PC-3 (cell line): ENCODE measurements around the gene GLS. TPM values are rescaled to one million over a fixed set of nuclear protein-coding genes. Genes with fewer than 3 reads are reported as not detected.

ENCODE experiments used
- ATAC-seq: fragments of 200-7000 bp; cut with Tn5 transposase; 2 replicates; pipeline ENCODE4 v1.9.1; 2020; ENCODE audit warnings: mild to moderate bottlenecking, moderate library complexity
- BruUV-seq: library from RNA; stranded (reverse); fragments of 400-500 nt; replicated peaks from 2 replicates; lab custom pipeline; 2021; lab: Mats Ljungman, UMichigan
- CTCF ChIA-PET: fragments of 300-600 bp; sonication (Branson Sonifier 250); formaldehyde crosslinking; loops from one replicate; lab custom pipeline; 2022; ENCODE audit warnings: antibody characterized with exemption; lab: Charles Lee
- POLR2A ChIA-PET: fragments of 300-600 bp; sonication (Branson Sonifier 250); formaldehyde crosslinking; loops from one replicate; lab custom pipeline; 2022; ENCODE audit warnings: antibody characterized with exemption; ENCODE audit not compliant: unreplicated experiment; lab: Charles Lee
- DNase-seq: peaks from one replicate; pipeline ENCODE4 v3.0.0-alpha.2; 2015
- H2AFZ ChIP-seq: fragments of 300-600 bp; sonication (generic); 2 replicates; pipeline ENCODE4 v1.6.0; 2016; ENCODE audit warnings: antibody characterized with exemption, low read length
- H3F3A ChIP-seq: fragments of 300-600 bp; sonication (generic); one replicate; pipeline ENCODE4 v1.6.0; 2017; ENCODE audit warnings: antibody characterized with exemption, low read length, control low read depth, mild to moderate bottlenecking; ENCODE audit not compliant: unreplicated experiment
- H3K27ac ChIP-seq: fragments of 300-600 bp; sonication (generic); 2 replicates; pipeline ENCODE4 v1.5.1; 2016; ENCODE audit warnings: mild to moderate bottlenecking, low read length
- H3K27me3 ChIP-seq: fragments of 300-600 bp; sonication (generic); 2 replicates; pipeline ENCODE4 v1.6.1; 2016; ENCODE audit warnings: low read length, mixed read lengths
- H3K36me3 ChIP-seq: fragments of 300-600 bp; sonication (generic); 2 replicates; pipeline ENCODE4 v1.6.1; 2016; ENCODE audit warnings: low read depth, mixed run types, low read length, mixed read lengths
- H3K4me1 ChIP-seq: fragments of 300-600 bp; sonication (generic); 2 replicates; pipeline ENCODE4 v1.5.1; 2016; ENCODE audit warnings: low read length; ENCODE audit not compliant: insufficient read depth
- H3K4me2 ChIP-seq: fragments of 300-600 bp; sonication (generic); 2 replicates; pipeline ENCODE4 v1.6.0; 2016; ENCODE audit warnings: low read length
- H3K4me3 ChIP-seq: fragments of 300-600 bp; sonication (generic); 2 replicates; pipeline ENCODE4 v1.5.1; 2016; ENCODE audit warnings: mild to moderate bottlenecking, low read length, mixed read lengths
- H3K79me2 ChIP-seq: fragments of 300-600 bp; sonication (generic); 2 replicates; pipeline ENCODE4 v1.6.1; 2017; ENCODE audit warnings: low read length, mixed read lengths
- H3K9ac ChIP-seq: fragments of 300-600 bp; sonication (generic); 2 replicates; pipeline ENCODE4 v1.6.0; 2016; ENCODE audit warnings: mild to moderate bottlenecking, low read length
- H3K9me2 ChIP-seq: fragments of 300-600 bp; sonication (generic); replicated peaks from 2 replicates; pipeline ENCODE4 v1.6.1; 2016; ENCODE audit warnings: mixed run types, low read length, mixed read lengths
- H3K9me3 ChIP-seq: fragments of 300-600 bp; sonication (generic); 2 replicates; pipeline ENCODE4 v1.6.1; 2016; ENCODE audit warnings: low read length, mixed read lengths
- H4K20me1 ChIP-seq: fragments of 300-600 bp; sonication (generic); 2 replicates; pipeline ENCODE4 v1.6.1; 2016; ENCODE audit warnings: low read length, mixed read lengths
- CTCF ChIP-seq: fragments of 300-600 bp; sonication (generic); conservative IDR thresholded peaks from 2 replicates; pipeline ENCODE4 v1.5.1; 2017; ENCODE audit warnings: antibody characterized with exemption, low read depth, mild to moderate bottlenecking, low read length
- EZH2 ChIP-seq: fragments of 300-600 bp; sonication (generic); IDR thresholded peaks from one replicate; pipeline ENCODE4 v1.6.1; 2017; ENCODE audit warnings: antibody characterized with exemption, mild to moderate bottlenecking, low read length; ENCODE audit not compliant: unreplicated experiment
- EZH2phosphoT487 ChIP-seq: fragments of 300-600 bp; sonication (generic); IDR thresholded peaks from 2 replicates; pipeline ENCODE4 v1.6.1; 2018; ENCODE audit warnings: mild to moderate bottlenecking, antibody characterized with exemption, low read length, borderline replicate concordance
- intact Hi-C: fragments of 100-400 bp; cut with micrococcal nuclease; formaldehyde crosslinking; loops from 2 replicates; pipeline ENCODE4 v1.9.0; 2023
- total RNA-seq: library from RNA; depleted of rRNA; stranded (reverse); fragments of >200 nt; gene quantifications from 2 replicates; pipeline ENCODE4 v1.2.3, GENCODE V29; 2014

GLS gene
- total RNA-seq, 1 experiment from 2014 or later, result 67.4 TPM

GRCh38 chr2:190908532-190908931 lies 27.9 kb downstream of the GLS start:
- no peak for TF ChIP-seq CTCF
- no peak for TF ChIP-seq EZH2phosphoT487
- no peak for TF ChIP-seq EZH2
- no peaks in the 10 kb centered on the region for H3K9me2 ChIP-seq
- 0 out of 2 replicates have a peak, but pooled peaks cover 6% of the 10 kb centered on the region for H3K79me2 ChIP-seq
- intact Hi-C loops, result no loop called here
- H3K9me3 ChIP-seq, result no peaks in the 10 kb centered on the region
- ChIA-PET POLR2A (no interaction called here), CTCF (no interaction called here)
- H3K36me3 ChIP-seq, result peaks cover 51% of the 10 kb centered on the region
- ATAC-seq (no peak), DNase-seq (no peak)
- no peaks in the 10 kb centered on the region for H4K20me1 ChIP-seq
- peaks cover 19% of the 10 kb centered on the region for H3K4me1 ChIP-seq
- H3K4me2 ChIP-seq, result no peak overlapping the region
- BruUV-seq, result no TSS peak
- H3K4me3 ChIP-seq, result no peak overlapping the region
- no peak overlapping the region for H3K9ac ChIP-seq
- H2AFZ ChIP-seq, result no peak overlapping the region
- no peaks in the 10 kb centered on the region for H3K27me3 ChIP-seq
- no peak overlapping the region for H3K27ac ChIP-seq
- H3F3A ChIP-seq, result no peaks in the 10 kb centered on the region

- Histone ChIP-seq H3K27ac (no peak overlapping the region), H3K27me3 (no peaks in the 10 kb centered on the region), H3K4me1 (peaks cover 19% of the 10 kb centered on the region), H2AFZ (no peak overlapping the region), H3K9ac (no peak overlapping the region), H3K79me2 (0 out of 2 replicates have a peak, but pooled peaks cover 6% of the 10 kb centered on the region), H3K9me3 (no peaks in the 10 kb centered on the region), H3K9me2 (no peaks in the 10 kb centered on the region), H4K20me1 (no peaks in the 10 kb centered on the region), H3K4me2 (no peak overlapping the region), H3F3A (no peaks in the 10 kb centered on the region), H3K4me3 (no peak overlapping the region), H3K36me3 (peaks cover 53% of the 10 kb centered on the region)
- TF ChIP-seq EZH2phosphoT487 (no peak), CTCF (no peak), EZH2 (no peak)
- intact Hi-C loops, result no loop called here
- no TSS peak for BruUV-seq
- ChIA-PET CTCF (no interaction called here), POLR2A (interaction anchor here (0.6 kb wide), 1 partner anchor 71 kb away, joined by 3 read pairs; no protein-coding TSS in a partner anchor)
- no peak for ATAC-seq
- DNase-seq, result no peak
Observed at GRCh38 chr2:190909680-190910079, 29.1 kb downstream of the GLS start.

- DNase-seq (peak; percentile 25), ATAC-seq (peak; percentile 32; the same call in 1 of the 2 replicates)
- H3K9ac ChIP-seq, result no peak overlapping the region
- intact Hi-C loops, result no loop called here
- BruUV-seq, result no TSS peak
- H3K36me3 ChIP-seq, result peaks cover 47% of the 10 kb centered on the region
- no peak overlapping the region for H3K27ac ChIP-seq
- no peaks in the 10 kb centered on the region for H4K20me1 ChIP-seq
- H3F3A ChIP-seq, result no peaks in the 10 kb centered on the region
- H3K79me2 ChIP-seq, result 0 out of 2 replicates have a peak, but pooled peaks cover 6% of the 10 kb centered on the region
- H3K4me3 ChIP-seq, result no peak overlapping the region
- no peak overlapping the region for H3K4me2 ChIP-seq
- no peak overlapping the region for H2AFZ ChIP-seq
- H3K9me2 ChIP-seq, result no peaks in the 10 kb centered on the region
- no peaks in the 10 kb centered on the region for H3K9me3 ChIP-seq
- no peaks in the 10 kb centered on the region for H3K27me3 ChIP-seq
- H3K4me1 ChIP-seq, result peaks cover 19% of the 10 kb centered on the region
- CTCF ChIA-PET, result no interaction called here
- POLR2A ChIA-PET, result interaction anchor here (0.6 kb wide), 1 partner anchor 72 kb away, joined by 3 read pairs; no protein-coding TSS in a partner anchor
- TF ChIP-seq CTCF (no peak), EZH2phosphoT487 (no peak), EZH2 (no peak)
Observed at GRCh38 chr2:190910341-190911136, 29.9 kb downstream of the GLS start.
